Colonic mucosa (tissue), 4 donors: ENCODE data around the gene F12. TPM values are rescaled to one million over a fixed set of nuclear protein-coding genes. Genes with fewer than 3 reads are reported as not detected.

Experiments
- DNase-seq: peaks from one replicate; pipeline ENCODE4 v3.0.0-alpha.2; 2020
- H3K27ac ChIP-seq: fragments of 200-600 bp; one replicate; pipeline ENCODE4 v1.8.0; 2021
- H3K27me3 ChIP-seq: fragments of 200-600 bp; one replicate; pipeline ENCODE4 v1.8.0; 2021
- H3K36me3 ChIP-seq: fragments of 200-600 bp; one replicate; pipeline ENCODE4 v1.8.0; 2021
- H3K4me1 ChIP-seq: fragments of 200-600 bp; one replicate; pipeline ENCODE4 v1.8.0; 2021; ENCODE audit warnings: mild to moderate bottlenecking
- H3K4me3 ChIP-seq: fragments of 200-600 bp; one replicate; pipeline ENCODE4 v1.8.0; 2021
- H3K9ac ChIP-seq, 2 donors: one replicate each; pipeline ENCODE4 v1.7.0; 2013; ENCODE audit warnings: control low read depth in 2 of 2, low read depth in 2 of 2, low read length in 2 of 2
- H3K9me3 ChIP-seq: fragments of 200-600 bp; one replicate; pipeline ENCODE4 v1.8.0; 2021
- intact Hi-C: fragments of 100-400 bp; cut with DNase I; formaldehyde crosslinking; loops from one replicate; pipeline ENCODE4 v1.14.1; 2022
- total RNA-seq, 2 donors: library from RNA; stranded (reverse); fragmentation: NEBNext Ultra II Directional in 1 of 2; extraction: Animal tissue kit (Norgen Biotek cat#: 25700) in 1 of 2; gene quantifications; one replicate each; pipeline ENCODE4 v1.2.1, GENCODE V29; 2021
- TF ChIP-seq, protein P1 (sequence below): fragments of 200-600 bp; IDR thresholded peaks from one replicate; pipeline ENCODE4 v1.8.0; 2022; ENCODE audit warnings: antibody characterized with exemption, mild to moderate bottlenecking
- donor health status: healthy.
- donor health status: DM: no; HTN: no; CAD: no.
- donor health status: DM: no; HTN: no; CAD: no.

Gene F12
- total RNA-seq, 2 donors from 2014 or later: 14.7 to 34.0 TPM

DNA sequence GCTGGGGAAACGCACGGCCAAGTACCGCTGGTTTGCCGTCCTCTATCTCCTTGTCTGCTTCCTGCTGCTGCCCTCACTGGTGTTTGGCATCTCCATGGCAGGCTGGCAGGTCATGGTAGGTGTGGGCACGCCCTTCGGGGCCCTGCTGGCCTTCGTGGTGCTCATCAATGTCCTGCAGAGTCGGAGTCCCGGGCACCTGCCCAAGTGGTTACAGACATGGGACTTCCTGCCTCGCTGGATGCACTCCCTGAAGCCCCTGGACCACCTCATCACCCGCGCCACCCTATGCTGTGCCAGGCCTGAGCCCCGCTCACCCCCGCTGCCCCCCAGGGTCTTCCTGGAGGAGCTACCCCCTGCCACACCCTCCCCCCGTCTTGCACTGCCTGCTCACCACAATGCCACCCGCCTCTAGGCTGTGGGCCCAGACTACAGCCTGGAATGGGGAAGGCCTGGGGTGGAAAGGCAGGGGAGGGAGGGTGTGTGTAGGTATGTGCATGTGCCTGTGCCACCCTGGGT, 11.4 kb downstream of the F12 start:
- intact Hi-C loops: no loop called here
- peaks cover 10% of the 10 kb centered on the region for H3K27me3 ChIP-seq

DNA sequence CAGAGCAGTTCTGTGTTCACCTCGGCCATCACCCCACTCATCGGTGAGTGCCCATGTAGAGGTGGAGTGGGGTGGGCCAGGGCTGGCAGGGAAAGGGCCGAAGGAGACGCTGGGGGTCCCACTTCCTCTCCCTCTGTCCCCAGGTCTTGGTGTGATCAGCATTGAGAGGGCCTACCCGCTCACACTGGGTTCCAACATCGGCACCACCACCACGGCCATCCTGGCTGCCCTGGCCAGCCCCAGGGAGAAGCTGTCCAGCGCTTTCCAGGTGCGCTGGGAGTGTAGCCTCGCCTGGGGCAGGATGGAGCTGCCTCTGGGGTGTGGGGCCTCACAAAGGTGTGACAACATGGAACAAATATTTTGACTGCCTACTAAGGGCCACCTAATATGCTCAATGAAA, 12.6 kb downstream of the F12 start:
- H3K27ac ChIP-seq: no peak overlapping the region
- no peak for DNase-seq
- intact Hi-C loops: no loop called here
- H3K9me3 ChIP-seq: no peaks in the 10 kb centered on the region
- H3K36me3 ChIP-seq: no peaks in the 10 kb centered on the region
- H3K9ac ChIP-seq: no peak overlapping the region
- peaks cover 5% of the 10 kb centered on the region for H3K4me1 ChIP-seq
- no peak overlapping the region for H3K4me3 ChIP-seq
- TF ChIP-seq, protein P1, sequence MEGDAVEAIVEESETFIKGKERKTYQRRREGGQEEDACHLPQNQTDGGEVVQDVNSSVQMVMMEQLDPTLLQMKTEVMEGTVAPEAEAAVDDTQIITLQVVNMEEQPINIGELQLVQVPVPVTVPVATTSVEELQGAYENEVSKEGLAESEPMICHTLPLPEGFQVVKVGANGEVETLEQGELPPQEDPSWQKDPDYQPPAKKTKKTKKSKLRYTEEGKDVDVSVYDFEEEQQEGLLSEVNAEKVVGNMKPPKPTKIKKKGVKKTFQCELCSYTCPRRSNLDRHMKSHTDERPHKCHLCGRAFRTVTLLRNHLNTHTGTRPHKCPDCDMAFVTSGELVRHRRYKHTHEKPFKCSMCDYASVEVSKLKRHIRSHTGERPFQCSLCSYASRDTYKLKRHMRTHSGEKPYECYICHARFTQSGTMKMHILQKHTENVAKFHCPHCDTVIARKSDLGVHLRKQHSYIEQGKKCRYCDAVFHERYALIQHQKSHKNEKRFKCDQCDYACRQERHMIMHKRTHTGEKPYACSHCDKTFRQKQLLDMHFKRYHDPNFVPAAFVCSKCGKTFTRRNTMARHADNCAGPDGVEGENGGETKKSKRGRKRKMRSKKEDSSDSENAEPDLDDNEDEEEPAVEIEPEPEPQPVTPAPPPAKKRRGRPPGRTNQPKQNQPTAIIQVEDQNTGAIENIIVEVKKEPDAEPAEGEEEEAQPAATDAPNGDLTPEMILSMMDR: no peak
- peaks cover 10% of the 10 kb centered on the region for H3K27me3 ChIP-seq

More for the DNA sequence above, 11.4 kb downstream of the F12 start:
- Histone ChIP-seq H3K27ac (no peak overlapping the region), H3K9me3 (no peaks in the 10 kb centered on the region), H3K4me3 (no peak overlapping the region), H3K4me1 (peaks cover 15% of the 10 kb centered on the region), H3K9ac (no peak overlapping the region), H3K36me3 (no peaks in the 10 kb centered on the region)
- no peak for DNase-seq
- TF ChIP-seq, protein P1: no peak

DNA sequence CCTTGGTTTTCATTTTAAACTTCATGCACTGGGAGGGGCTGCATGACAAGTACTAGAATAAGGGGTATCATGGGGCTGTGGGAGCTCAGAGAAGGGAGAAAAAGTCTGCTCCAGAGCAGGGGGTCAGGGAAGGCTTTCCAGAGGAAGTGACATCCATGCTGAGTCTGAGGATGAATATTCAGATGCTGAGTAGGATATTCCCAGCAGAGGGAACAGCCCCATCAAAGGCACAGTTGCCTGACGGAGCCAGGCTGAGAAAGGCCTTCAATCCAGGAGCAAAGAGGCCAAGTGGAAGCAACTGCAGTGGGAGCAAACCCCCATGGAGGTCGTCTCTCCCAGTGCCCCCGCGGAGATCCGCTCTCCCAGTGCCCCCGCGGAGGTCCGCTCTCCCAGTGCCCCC, 13.3 kb downstream of the F12 start:
- Histone ChIP-seq H3K36me3 (no peaks in the 10 kb centered on the region), H3K9ac (no peak overlapping the region), H3K27me3 (peaks cover 6% of the 10 kb centered on the region)

DNA sequence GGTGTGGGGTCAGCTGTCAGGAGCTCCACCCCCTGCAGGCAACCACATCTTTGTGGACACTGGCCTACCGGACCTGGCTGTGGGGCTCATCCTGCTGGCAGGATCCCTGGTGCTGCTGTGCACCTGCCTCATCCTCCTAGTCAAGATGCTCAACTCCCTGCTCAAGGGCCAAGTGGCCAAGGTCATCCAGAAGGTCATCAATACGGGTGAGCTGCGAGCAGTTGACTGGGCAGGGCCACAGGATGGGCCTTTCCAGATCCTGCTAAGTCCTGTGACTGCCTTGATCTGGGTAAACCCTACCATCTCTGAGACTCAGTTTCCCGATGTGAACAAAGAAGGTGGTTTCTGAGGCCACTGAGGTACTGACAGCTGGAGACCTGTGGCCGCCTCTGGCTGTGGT, 15.4 kb downstream of the F12 start:
- H3K4me3 ChIP-seq: no peak overlapping the region
- H3K27ac ChIP-seq: no peak overlapping the region
- peaks cover 9% of the 10 kb centered on the region for H3K4me1 ChIP-seq
- no peaks in the 10 kb centered on the region for H3K36me3 ChIP-seq
- intact Hi-C loops: no loop called here
- no peak overlapping the region for H3K9ac ChIP-seq
- TF ChIP-seq, protein P1: no peak
- H3K9me3 ChIP-seq: no peaks in the 10 kb centered on the region
- H3K27me3 ChIP-seq: no peaks in the 10 kb centered on the region
- no peak for DNase-seq

More for the DNA sequence above, 13.3 kb downstream of the F12 start:
- no peak overlapping the region for H3K27ac ChIP-seq
- H3K4me1 ChIP-seq: peaks cover 5% of the 10 kb centered on the region
- no peak overlapping the region for H3K4me3 ChIP-seq
- intact Hi-C loops: no loop called here
- no peaks in the 10 kb centered on the region for H3K9me3 ChIP-seq
- DNase-seq: no peak
- TF ChIP-seq, protein P1: no peak

DNA sequence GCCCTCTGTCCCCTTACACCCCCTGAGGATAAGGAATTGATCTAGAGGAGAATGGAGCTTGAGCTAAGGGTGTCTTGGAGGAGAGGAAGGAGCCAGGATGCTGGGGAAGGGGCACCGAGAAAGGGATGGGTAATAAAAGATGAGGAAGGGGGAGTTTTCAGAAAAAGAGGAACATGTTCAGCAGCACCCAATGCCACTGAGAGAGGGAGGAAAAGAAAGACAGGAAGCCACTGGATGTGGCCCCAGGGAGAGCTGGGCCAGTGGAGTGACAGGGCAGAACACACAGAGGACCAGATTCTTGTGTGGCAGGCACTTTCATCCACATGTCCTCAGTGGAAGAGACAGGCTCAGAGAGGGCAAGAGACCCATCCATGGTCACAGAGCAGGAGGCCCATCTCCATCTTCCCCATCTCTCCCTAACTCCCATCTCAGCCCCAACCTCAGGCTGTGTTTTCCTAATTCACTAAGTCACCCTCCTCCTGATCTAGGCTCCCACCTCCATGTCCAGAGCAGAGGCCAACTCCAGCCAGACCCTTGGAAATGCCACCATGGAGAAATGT, 16.1 kb downstream of the F12 start:
- H3K4me1 ChIP-seq: peaks cover 9% of the 10 kb centered on the region
- H3K36me3 ChIP-seq: no peaks in the 10 kb centered on the region
- H3K27me3 ChIP-seq: no peaks in the 10 kb centered on the region
- H3K27ac ChIP-seq: no peak overlapping the region
- no peak overlapping the region for H3K4me3 ChIP-seq
- no peak overlapping the region for H3K9ac ChIP-seq
- H3K9me3 ChIP-seq: no peaks in the 10 kb centered on the region
- no peak for DNase-seq
- intact Hi-C loops: no loop called here
- TF ChIP-seq, protein P1: no peak
